SU-DHL-6 (cell line): ENCODE results near the gene CCPG1.

Source experiments
- H2AFZ ChIP-seq: fragments of 200-600 bp; sonication (generic); 2 replicates; pipeline ENCODE4 v1.6.1; 2014; ENCODE audit warnings: low read depth, mild to moderate bottlenecking, moderate library complexity, mixed read lengths, antibody characterized with exemption, low read length; ENCODE audit not compliant: severe bottlenecking
- H3F3A ChIP-seq: fragments of 200-600 bp; shearing (Covaris generic); 2 replicates; pipeline ENCODE4 v1.6.0; 2016; ENCODE audit warnings: antibody characterized with exemption, mild to moderate bottlenecking; ENCODE audit not compliant: insufficient read depth
- H3K27ac ChIP-seq: fragments of 200-600 bp; sonication (generic); 2 replicates; pipeline ENCODE4 v1.5.1; 2016; ENCODE audit warnings: low read depth, mild to moderate bottlenecking, low read length, moderate library complexity, mixed read lengths
- H3K27me3 ChIP-seq: fragments of 200-600 bp; sonication (generic), shearing (Covaris generic); 2 replicates; pipeline ENCODE4 v1.6.0; 2014; ENCODE audit warnings: mild to moderate bottlenecking, low read length
- H3K36me3 ChIP-seq: fragments of 200-600 bp; sonication (generic); 2 replicates; pipeline ENCODE4 v1.6.1; 2014; ENCODE audit warnings: mild to moderate bottlenecking, low read length, mixed read lengths
- H3K4me2 ChIP-seq: fragments of 300-600, 200-600 bp; shearing (Covaris generic), sonication (generic); 2 replicates; pipeline ENCODE4 v1.6.0; 2014; ENCODE audit warnings: low read length, low read depth, mild to moderate bottlenecking; ENCODE audit not compliant: poor library complexity, severe bottlenecking
- H3K4me3 ChIP-seq: fragments of 200-600 bp; sonication (generic); 2 replicates; pipeline ENCODE4 v1.5.1; 2014; ENCODE audit warnings: antibody characterized with exemption, low read length, mild to moderate bottlenecking, mixed read lengths; ENCODE audit not compliant: insufficient read depth, poor library complexity, severe bottlenecking
- H3K79me2 ChIP-seq: fragments of 200-600 bp; sonication (generic); 2 replicates; pipeline ENCODE4 v1.6.1; 2014; ENCODE audit warnings: mild to moderate bottlenecking, low read length, moderate library complexity; ENCODE audit not compliant: insufficient read depth
- H3K9ac ChIP-seq: fragments of 200-600 bp; sonication (generic); 2 replicates; pipeline ENCODE4 v1.7.0; 2014; ENCODE audit warnings: mild to moderate bottlenecking, low read length
- H3K9me2 ChIP-seq: fragments of 200-600 bp; sonication (generic); replicated peaks from 2 replicates; pipeline ENCODE4 v1.6.1; 2014; ENCODE audit warnings: low read length; ENCODE audit not compliant: insufficient read depth
- H3K9me3 ChIP-seq: fragments of 200-600 bp; sonication (generic); 2 replicates; pipeline ENCODE4 v1.6.1; 2014; ENCODE audit warnings: low read length, mixed read lengths; ENCODE audit not compliant: insufficient read depth
- H4K20me1 ChIP-seq: fragments of 200-600 bp; sonication (generic); 2 replicates; pipeline ENCODE4 v1.6.1; 2014; ENCODE audit warnings: low read depth, mild to moderate bottlenecking, antibody characterized with exemption, low read length, moderate library complexity, mixed read lengths
- EZH2phosphoT487 ChIP-seq: fragments of 200-600 bp; sonication (generic), shearing (Covaris generic); conservative IDR thresholded peaks from 2 replicates; pipeline ENCODE4 v1.6.1; 2018; ENCODE audit warnings: mild to moderate bottlenecking, antibody characterized with exemption, low read length, moderate library complexity, mixed read lengths
- TF ChIP-seq, protein P1 (sequence below): fragments of 200-600 bp; sonication (generic); IDR thresholded peaks from one replicate; pipeline ENCODE4 v1.5.1; 2017; ENCODE audit warnings: antibody characterized with exemption, mild to moderate bottlenecking, low read length, moderate library complexity; ENCODE audit not compliant: insufficient read depth, poor library complexity, severe bottlenecking

CCPG1 gene

DNA sequence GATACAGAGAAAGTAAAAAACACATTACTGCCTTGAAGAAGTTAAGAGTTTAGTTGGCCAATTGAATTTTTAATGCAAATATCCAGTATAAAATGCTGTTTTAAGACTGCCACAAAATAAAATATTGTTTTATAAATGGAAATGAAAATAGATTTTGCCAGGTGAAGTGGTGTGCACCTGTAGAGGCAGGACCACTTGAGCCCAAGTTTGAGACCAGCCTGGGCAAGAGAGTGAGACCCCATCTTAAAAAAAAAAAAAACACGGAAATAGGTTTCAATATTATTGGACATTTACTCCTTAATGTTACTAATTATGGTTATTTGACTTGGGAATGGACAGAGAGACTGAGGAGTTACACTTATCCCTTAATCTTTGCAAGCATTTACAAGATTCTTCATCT, 87.2 kb downstream of the CCPG1 start:
- Histone ChIP-seq H3K4me3 (peak overlapping the region; percentile 99), H3K79me2 (peaks cover 71% of the 10 kb centered on the region), H3K4me2 (peak overlapping the region; percentile 100), H2AFZ (no peak overlapping the region), H3K9me2 (no peaks in the 10 kb centered on the region), H3K27me3 (no peaks in the 10 kb centered on the region), H3F3A (peaks cover 14% of the 10 kb centered on the region; the same call in 1 of the 2 replicates), H3K9me3 (no peaks in the 10 kb centered on the region), H3K36me3 (no peaks in the 10 kb centered on the region), H4K20me1 (no peaks in the 10 kb centered on the region), H3K9ac (no peak overlapping the region; the same call in 1 of the 2 replicates), H3K27ac (peak overlapping the region; percentile 71; the same call in 1 of the 2 replicates)
- TF ChIP-seq, protein P1, sequence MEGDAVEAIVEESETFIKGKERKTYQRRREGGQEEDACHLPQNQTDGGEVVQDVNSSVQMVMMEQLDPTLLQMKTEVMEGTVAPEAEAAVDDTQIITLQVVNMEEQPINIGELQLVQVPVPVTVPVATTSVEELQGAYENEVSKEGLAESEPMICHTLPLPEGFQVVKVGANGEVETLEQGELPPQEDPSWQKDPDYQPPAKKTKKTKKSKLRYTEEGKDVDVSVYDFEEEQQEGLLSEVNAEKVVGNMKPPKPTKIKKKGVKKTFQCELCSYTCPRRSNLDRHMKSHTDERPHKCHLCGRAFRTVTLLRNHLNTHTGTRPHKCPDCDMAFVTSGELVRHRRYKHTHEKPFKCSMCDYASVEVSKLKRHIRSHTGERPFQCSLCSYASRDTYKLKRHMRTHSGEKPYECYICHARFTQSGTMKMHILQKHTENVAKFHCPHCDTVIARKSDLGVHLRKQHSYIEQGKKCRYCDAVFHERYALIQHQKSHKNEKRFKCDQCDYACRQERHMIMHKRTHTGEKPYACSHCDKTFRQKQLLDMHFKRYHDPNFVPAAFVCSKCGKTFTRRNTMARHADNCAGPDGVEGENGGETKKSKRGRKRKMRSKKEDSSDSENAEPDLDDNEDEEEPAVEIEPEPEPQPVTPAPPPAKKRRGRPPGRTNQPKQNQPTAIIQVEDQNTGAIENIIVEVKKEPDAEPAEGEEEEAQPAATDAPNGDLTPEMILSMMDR, result no peak
- TF ChIP-seq EZH2phosphoT487, result no peak

DNA sequence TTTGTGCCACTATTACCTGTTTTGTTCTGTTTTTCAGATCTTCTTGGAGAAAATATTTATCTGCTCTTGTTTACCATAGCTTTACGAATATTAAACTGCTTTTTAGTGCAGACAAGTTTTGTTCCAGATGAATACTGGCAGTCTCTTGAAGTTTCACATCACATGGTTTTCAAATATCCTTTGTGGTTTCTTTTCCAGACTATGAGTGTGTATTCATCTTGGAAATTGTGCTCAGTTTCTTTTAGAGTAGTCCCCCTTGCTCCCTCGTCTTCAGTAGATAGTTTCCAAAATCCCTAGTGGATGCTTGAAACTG, 88.0 kb downstream of the CCPG1 start:
- H4K20me1 ChIP-seq, result no peaks in the 10 kb centered on the region
- H3K27ac ChIP-seq, result peak overlapping the region; percentile 71
- H3K9ac ChIP-seq, result peak overlapping the region; percentile 68
- H3K4me3 ChIP-seq, result peak overlapping the region; percentile 99
- TF ChIP-seq, protein P1, result no peak
- no peak for TF ChIP-seq EZH2phosphoT487
- H3K9me2 ChIP-seq, result no peaks in the 10 kb centered on the region
- peaks cover 14% of the 10 kb centered on the region; the same call in 1 of the 2 replicates for H3F3A ChIP-seq
- peaks cover 71% of the 10 kb centered on the region for H3K79me2 ChIP-seq
- H3K9me3 ChIP-seq, result no peaks in the 10 kb centered on the region
- no peaks in the 10 kb centered on the region for H3K36me3 ChIP-seq
- H3K4me2 ChIP-seq, result peak overlapping the region; percentile 100
- peak overlapping the region; percentile 74 for H2AFZ ChIP-seq
- no peaks in the 10 kb centered on the region for H3K27me3 ChIP-seq

DNA sequence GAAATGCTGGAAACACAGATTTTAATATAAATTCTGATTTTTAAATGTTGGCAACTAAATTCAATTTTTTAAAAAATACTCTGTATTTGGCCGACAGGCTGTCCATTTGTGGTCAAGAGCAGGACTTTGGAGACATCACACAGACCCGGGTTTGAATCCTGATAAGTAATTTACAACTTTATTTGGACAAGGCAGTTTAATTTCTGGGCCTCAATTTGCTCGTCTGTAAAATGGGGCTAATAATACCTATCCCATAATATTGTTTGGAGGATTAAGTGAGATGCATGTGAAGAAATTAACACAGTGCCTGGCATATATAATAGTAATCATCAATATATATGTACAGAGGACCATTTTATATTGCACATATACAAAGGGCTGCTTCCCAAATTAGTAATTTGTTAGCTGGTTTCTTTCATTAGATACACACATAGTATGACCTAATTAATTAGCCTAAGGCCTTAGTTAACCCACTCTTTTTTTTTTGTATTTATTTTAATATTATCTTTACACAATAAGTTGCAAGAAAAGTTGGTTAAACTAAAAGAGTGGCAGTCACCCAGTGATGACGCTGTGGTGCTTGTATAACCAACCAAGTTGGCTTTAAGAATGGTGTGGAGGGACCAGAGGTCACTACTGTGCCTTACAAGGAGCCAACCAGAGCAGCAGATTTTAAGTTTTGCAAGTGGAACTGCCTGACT, 88.5 kb downstream of the CCPG1 start:
- peak overlapping the region; percentile 99 for H3K4me3 ChIP-seq
- no peaks in the 10 kb centered on the region for H3K9me2 ChIP-seq
- no peak for TF ChIP-seq EZH2phosphoT487
- TF ChIP-seq, protein P1, result no peak
- H3K27ac ChIP-seq, result peak overlapping the region; percentile 71
- peak overlapping the region; percentile 74 for H2AFZ ChIP-seq
- H3K36me3 ChIP-seq, result no peaks in the 10 kb centered on the region
- H3F3A ChIP-seq, result peaks cover 14% of the 10 kb centered on the region; the same call in 1 of the 2 replicates
- no peaks in the 10 kb centered on the region for H3K27me3 ChIP-seq
- H3K4me2 ChIP-seq, result peak overlapping the region; percentile 100
- H3K79me2 ChIP-seq, result peaks cover 68% of the 10 kb centered on the region
- H4K20me1 ChIP-seq, result no peaks in the 10 kb centered on the region
- H3K9me3 ChIP-seq, result no peaks in the 10 kb centered on the region
- H3K9ac ChIP-seq, result peak overlapping the region; percentile 68
